ENCODE results near the gene SNRPE. TPM values are rescaled to one million over a fixed set of nuclear protein-coding genes. Genes with fewer than 3 reads are reported as not detected.
A peak's percentile ranks its signal among the peaks of the same experiment; 100 is the strongest.
"Not testable (repeated sequence)": the region's sequence is repeated elsewhere in the genome, so short reads cannot be mapped to it uniquely, and the experiment has no call there.

SNRPE gene
- total RNA-seq (2012; rRNA removed), result 81.9 and 84.2 TPM in 2 replicates

DNA sequence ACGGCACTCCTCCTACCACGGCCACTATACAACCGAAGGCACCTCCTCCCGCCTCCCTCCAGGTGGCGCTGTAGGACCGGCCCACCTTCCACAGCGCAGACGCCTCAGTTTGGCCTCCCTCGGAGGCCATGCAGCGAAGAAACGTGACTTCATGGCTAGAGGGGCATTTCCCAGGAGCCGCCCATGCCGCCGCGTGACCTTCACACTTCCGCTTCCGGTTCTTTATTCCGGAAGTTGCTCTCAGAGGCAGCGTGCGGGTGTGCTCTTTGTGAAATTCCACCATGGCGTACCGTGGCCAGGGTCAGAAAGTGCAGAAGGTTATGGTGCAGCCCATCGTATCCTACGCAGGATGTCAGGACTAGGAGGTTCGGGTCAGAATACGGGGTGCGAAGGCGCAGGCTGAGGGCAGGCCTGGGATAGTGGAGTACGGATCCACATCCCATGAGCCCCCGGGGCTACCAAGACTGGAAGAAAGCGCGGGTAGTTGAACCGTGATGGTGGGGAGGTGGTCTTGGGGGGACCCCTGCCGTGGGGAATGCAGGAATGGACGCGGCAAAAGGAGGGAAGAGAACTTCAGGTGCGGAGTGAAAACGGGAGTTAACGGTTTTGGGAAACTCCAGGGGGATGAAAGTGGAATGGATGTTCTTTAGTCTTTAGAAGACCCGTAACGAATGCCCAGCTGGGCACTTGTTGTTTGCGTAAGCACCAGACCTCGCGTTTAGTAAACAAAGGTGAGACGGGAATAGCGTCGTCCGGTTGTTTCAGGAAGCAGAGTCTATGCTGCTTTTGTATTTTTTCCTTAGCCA lies at the start of gene SNRPE:
Gene SNRPE (plus strand): TSS at position 221 of the 806 bp plus-strand sequence. CDS start 61 bp downstream, at position 282.
- Histone ChIP-seq H3K4me3 (ENCODE audit: low read length) (peak within 1 kb of the TSS; percentile 87), H3K9ac (ENCODE audit: low read depth, low read length) (peak within 1 kb of the TSS; percentile 95), H3K36me3 (ENCODE audit: insufficient read depth, low read length) (peaks cover 28% of the 10 kb centered on the region), H3K9me3 (replicated peaks; ENCODE audit: low read length) (no peaks in the 10 kb centered on the region), H3K27me3 (ENCODE audit: control insufficient read depth, insufficient read depth, low read length) (no peaks in the 10 kb centered on the region), H3K4me2 (ENCODE audit: low read length) (peak within 1 kb of the TSS; percentile 83), H3K4me1 (ENCODE audit: control insufficient read depth, insufficient read depth, low read length) (peaks cover 26% of the 10 kb centered on the region)

DNA sequence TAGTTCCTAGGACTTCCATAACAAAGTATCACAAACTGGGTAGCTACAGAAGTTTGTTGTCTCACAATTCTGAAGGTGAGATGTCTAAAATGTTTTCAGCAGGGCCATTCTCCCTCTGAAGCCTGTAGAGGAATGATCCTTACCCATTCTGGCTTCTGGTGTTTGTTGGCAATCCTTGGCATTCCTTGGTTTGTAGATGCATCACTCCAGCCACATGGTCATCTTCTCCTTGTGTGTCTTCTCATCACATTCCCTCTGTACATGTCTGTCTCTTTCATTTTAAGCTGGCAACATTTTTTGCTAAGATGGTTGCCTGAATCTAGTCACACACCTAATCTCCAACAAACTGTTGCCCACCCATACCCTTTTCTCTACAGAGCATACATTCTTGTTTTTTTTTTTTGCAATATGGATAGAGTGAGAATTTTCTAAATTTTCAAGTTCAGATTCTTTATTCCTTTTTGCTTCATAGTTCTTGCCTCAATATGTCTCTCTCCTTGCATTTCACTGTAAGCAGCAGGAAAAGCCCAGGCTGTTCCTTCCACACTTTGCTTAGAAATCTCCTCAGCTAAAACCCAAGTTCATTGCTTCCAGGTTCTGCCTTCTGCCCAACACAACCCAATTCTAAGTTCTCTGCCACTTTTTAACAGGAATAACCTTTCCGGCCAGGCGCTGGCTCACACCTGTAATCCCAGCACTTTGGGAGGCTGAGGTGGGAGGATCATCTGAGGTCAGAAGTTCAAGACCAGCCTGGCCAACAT lies 47.6 kb upstream of the SNRPE start:
- Histone ChIP-seq H3K9me3 (replicated peaks; ENCODE audit: low read length) (no peaks in the 10 kb centered on the region), H3K4me1 (ENCODE audit: control insufficient read depth, insufficient read depth, low read length) (peaks cover 7% of the 10 kb centered on the region), H3K27me3 (ENCODE audit: control insufficient read depth, insufficient read depth, low read length) (no peaks in the 10 kb centered on the region), H3K4me2 (ENCODE audit: low read length) (no peak overlapping the region), H3K4me3 (ENCODE audit: low read length) (no peak overlapping the region), H3K9ac (ENCODE audit: low read depth, low read length) (no peak overlapping the region), H3K36me3 (ENCODE audit: insufficient read depth, low read length) (peaks cover 59% of the 10 kb centered on the region)

DNA sequence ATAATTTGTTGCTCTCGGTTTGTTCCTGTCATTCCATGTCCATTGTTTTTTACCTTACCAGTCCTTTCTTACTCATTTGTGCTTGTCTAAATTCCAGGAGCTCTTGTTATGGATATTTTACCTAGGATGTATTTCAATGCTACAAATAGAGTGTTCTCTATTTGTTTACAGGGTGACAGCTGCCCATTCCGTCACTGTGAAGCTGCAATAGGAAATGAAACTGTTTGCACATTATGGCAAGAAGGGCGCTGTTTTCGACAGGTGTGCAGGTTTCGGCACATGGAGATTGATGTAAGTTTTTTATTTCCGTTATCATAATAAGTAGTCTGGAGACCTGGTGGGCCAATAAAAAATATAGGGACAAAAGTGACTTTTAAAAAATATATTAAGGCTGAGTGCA lies 43.0 kb upstream of the SNRPE start:
- no peaks in the 10 kb centered on the region for H3K9me3 ChIP-seq (replicated peaks; ENCODE audit: low read length)
- H3K9ac ChIP-seq (ENCODE audit: low read depth, low read length), result no peak overlapping the region
- H3K4me3 ChIP-seq (ENCODE audit: low read length), result no peak overlapping the region
- no peak overlapping the region for H3K4me2 ChIP-seq (ENCODE audit: low read length)
- peaks cover 74% of the 10 kb centered on the region for H3K36me3 ChIP-seq (ENCODE audit: insufficient read depth, low read length)
- H3K4me1 ChIP-seq (ENCODE audit: control insufficient read depth, insufficient read depth, low read length), result no peaks in the 10 kb centered on the region
- H3K27me3 ChIP-seq (ENCODE audit: control insufficient read depth, insufficient read depth, low read length), result no peaks in the 10 kb centered on the region

DNA sequence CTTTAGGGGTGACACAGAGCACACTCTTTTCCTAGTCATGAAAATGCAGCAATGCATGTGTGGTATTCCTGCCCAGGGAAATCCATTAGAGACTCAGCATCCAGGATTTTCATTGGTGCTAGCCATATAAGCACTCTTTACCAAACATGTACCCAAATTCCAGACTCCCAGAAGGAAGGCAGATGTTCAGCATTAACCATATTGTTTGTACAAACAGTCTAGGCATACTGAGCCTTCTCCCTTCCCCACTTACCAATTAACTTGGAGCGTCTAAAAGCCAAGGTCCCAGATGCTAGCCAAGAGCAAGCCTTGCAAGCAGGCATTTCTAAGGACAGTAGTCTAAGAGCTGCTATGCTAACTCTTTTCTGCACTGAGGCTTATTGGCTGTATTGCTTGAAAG lies 38.1 kb upstream of the SNRPE start:
- Histone ChIP-seq H3K4me1 (ENCODE audit: control insufficient read depth, insufficient read depth, low read length) (peaks cover 6% of the 10 kb centered on the region), H3K4me3 (ENCODE audit: low read length) (no peak overlapping the region), H3K9ac (ENCODE audit: low read depth, low read length) (no peak overlapping the region), H3K36me3 (ENCODE audit: insufficient read depth, low read length) (peaks cover 69% of the 10 kb centered on the region), H3K9me3 (replicated peaks; ENCODE audit: low read length) (no peaks in the 10 kb centered on the region), H3K27me3 (ENCODE audit: control insufficient read depth, insufficient read depth, low read length) (no peaks in the 10 kb centered on the region), H3K4me2 (ENCODE audit: low read length) (no peak overlapping the region)

DNA sequence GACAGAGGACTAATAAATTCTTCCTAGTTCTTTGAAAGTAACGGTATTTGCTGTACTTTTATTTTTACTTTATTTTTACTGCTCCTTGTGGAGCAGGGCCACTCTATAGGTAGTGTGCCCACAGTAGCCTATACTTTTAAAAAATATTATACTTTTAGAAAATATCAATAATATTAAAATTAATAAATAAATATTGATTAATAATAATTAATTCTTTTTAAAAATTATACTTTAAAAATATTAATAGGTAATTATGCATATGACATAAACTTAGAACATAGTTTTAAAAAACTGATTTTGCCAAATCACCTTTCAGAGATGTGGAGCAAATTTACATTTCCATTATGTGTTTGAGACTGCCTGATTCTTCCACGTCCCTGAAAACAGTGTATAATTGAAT lies 35.2 kb upstream of the SNRPE start:
- H3K9me3 ChIP-seq (replicated peaks; ENCODE audit: low read length), result no peaks in the 10 kb centered on the region
- H3K4me1 ChIP-seq (ENCODE audit: control insufficient read depth, insufficient read depth, low read length), result peaks cover 15% of the 10 kb centered on the region
- H3K4me2 ChIP-seq (ENCODE audit: low read length), result no peak overlapping the region
- H3K36me3 ChIP-seq (ENCODE audit: insufficient read depth, low read length), result peaks cover 74% of the 10 kb centered on the region
- no peak overlapping the region for H3K4me3 ChIP-seq (ENCODE audit: low read length)
- no peak overlapping the region for H3K9ac ChIP-seq (ENCODE audit: low read depth, low read length)
- H3K27me3 ChIP-seq (ENCODE audit: control insufficient read depth, insufficient read depth, low read length), result no peaks in the 10 kb centered on the region

DNA sequence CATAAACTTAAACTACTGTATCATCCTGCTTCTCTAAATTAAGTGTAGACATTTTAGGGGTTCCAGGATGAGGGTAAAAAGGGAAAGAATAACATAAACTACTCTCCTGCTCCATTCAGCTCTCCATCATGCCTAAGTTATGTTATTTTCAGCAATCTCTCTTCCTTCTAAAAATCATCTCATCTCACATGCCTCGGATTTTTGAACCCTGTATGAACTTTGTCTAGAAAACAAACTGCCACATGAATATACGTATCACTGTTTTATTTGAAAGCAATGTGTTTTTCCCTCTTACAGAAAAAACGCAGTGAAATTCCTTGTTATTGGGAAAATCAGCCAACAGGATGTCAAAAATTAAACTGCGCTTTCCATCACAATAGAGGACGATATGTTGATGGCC lies 33.4 kb upstream of the SNRPE start:
- Histone ChIP-seq H3K27me3 (ENCODE audit: control insufficient read depth, insufficient read depth, low read length) (no peaks in the 10 kb centered on the region), H3K9me3 (replicated peaks; ENCODE audit: low read length) (no peaks in the 10 kb centered on the region), H3K36me3 (ENCODE audit: insufficient read depth, low read length) (peaks cover 76% of the 10 kb centered on the region), H3K4me3 (ENCODE audit: low read length) (no peak overlapping the region), H3K4me2 (ENCODE audit: low read length) (no peak overlapping the region), H3K9ac (ENCODE audit: low read depth, low read length) (no peak overlapping the region), H3K4me1 (ENCODE audit: control insufficient read depth, insufficient read depth, low read length) (peaks cover 15% of the 10 kb centered on the region)

DNA sequence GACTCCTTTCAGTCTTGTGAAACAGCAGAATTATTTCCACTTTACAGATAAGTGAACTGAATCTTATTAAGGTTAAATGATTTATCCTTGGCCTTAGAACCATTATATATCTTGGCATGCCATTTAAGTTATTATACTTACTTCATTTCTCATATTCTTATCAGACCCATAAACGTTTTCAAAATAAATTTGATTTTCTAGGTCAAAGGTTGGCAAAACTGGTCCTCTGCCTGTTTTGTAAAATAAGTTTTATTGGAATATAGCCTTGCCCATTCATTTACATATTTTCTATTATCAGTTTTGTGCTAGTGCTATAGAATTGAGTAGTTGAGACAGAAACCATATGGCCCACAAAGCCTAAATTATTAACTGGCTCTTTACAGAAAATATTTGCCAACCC lies 32.9 kb upstream of the SNRPE start:
- no peaks in the 10 kb centered on the region for H3K9me3 ChIP-seq (replicated peaks; ENCODE audit: low read length)
- no peak overlapping the region for H3K9ac ChIP-seq (ENCODE audit: low read depth, low read length)
- peaks cover 15% of the 10 kb centered on the region for H3K4me1 ChIP-seq (ENCODE audit: control insufficient read depth, insufficient read depth, low read length)
- H3K4me3 ChIP-seq (ENCODE audit: low read length), result no peak overlapping the region
- peaks cover 72% of the 10 kb centered on the region for H3K36me3 ChIP-seq (ENCODE audit: insufficient read depth, low read length)
- H3K4me2 ChIP-seq (ENCODE audit: low read length), result no peak overlapping the region
- no peaks in the 10 kb centered on the region for H3K27me3 ChIP-seq (ENCODE audit: control insufficient read depth, insufficient read depth, low read length)

DNA sequence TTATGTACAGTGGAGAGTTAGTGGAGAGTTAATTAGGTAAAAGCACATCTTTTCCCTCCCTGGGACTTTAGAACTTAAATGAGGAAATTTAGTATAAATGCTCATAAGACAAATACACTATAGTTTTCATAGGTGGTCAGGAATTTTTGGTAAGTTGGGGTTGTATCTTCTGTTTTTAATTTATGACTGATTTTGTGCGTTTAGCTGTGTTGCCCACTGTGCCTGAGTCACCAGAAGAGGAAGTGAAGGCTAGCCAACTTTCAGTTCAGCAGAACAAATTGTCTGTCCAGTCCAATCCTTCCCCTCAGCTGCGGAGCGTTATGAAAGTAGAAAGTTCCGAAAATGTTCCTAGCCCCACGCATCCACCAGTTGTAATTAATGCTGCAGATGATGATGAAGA lies 32.2 kb upstream of the SNRPE start:
- not testable (repeated sequence) for H3K4me3 ChIP-seq (ENCODE audit: low read length); H3K9me3 ChIP-seq (replicated peaks; ENCODE audit: low read length); H3K9ac ChIP-seq (ENCODE audit: low read depth, low read length); H3K27me3 ChIP-seq (ENCODE audit: control insufficient read depth, insufficient read depth, low read length)
- Histone ChIP-seq H3K4me1 (ENCODE audit: control insufficient read depth, insufficient read depth, low read length) (peaks cover 15% of the 10 kb centered on the region), H3K4me2 (ENCODE audit: low read length) (peak overlapping the region; percentile 50), H3K36me3 (ENCODE audit: insufficient read depth, low read length) (peaks cover 75% of the 10 kb centered on the region)

DNA sequence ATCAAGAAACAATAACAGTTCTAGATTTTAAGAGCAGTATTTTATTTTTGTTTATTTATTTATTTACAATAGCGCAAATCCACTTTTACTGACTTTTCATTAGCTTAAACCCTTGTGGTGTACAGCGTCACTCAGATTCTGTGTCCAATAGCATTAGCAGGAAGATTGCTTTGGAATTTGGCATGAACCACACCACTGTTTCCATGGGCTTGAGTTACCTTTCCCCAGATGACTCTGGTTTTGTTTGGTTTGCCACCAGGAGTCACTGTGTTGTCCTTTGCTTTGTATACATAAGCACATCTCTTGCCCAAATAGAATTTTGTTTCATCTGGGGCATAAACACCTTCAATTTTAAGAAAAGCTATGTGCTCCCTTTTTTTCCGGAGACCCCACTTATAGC lies 25.9 kb upstream of the SNRPE start:
- Histone ChIP-seq H3K9me3 (replicated peaks; ENCODE audit: low read length) (no peaks in the 10 kb centered on the region), H3K9ac (ENCODE audit: low read depth, low read length) (no peak overlapping the region), H3K36me3 (ENCODE audit: insufficient read depth, low read length) (peaks cover 82% of the 10 kb centered on the region), H3K4me1 (ENCODE audit: control insufficient read depth, insufficient read depth, low read length) (no peaks in the 10 kb centered on the region), H3K4me3 (ENCODE audit: low read length) (no peak overlapping the region), H3K27me3 (ENCODE audit: control insufficient read depth, insufficient read depth, low read length) (no peaks in the 10 kb centered on the region), H3K4me2 (ENCODE audit: low read length) (no peak overlapping the region)

DNA sequence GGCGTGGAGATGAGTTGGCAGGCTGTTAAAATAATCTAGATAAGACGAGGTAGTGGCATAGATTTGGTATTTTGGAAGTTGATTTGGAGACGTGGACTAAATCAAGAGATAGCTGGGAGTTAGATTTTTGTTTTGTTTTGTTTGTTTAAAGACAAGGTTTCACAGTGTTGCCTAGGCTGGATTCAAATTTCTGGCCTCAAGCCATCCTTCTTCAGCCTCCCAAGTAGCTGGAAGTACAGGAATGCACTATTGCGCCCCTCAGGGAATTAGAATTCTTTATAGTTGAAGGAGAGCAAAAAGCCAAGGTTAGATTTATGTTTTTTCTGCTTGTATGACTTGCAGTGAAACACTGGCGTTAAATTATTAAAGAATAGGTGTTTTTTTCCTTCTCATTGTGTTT lies 22.3 kb upstream of the SNRPE start:
- Histone ChIP-seq H3K27me3 (ENCODE audit: control insufficient read depth, insufficient read depth, low read length) (no peaks in the 10 kb centered on the region), H3K9me3 (replicated peaks; ENCODE audit: low read length) (no peaks in the 10 kb centered on the region), H3K36me3 (ENCODE audit: insufficient read depth, low read length) (peaks cover 64% of the 10 kb centered on the region), H3K9ac (ENCODE audit: low read depth, low read length) (no peak overlapping the region), H3K4me2 (ENCODE audit: low read length) (no peak overlapping the region), H3K4me1 (ENCODE audit: control insufficient read depth, insufficient read depth, low read length) (no peaks in the 10 kb centered on the region), H3K4me3 (ENCODE audit: low read length) (no peak overlapping the region)

DNA sequence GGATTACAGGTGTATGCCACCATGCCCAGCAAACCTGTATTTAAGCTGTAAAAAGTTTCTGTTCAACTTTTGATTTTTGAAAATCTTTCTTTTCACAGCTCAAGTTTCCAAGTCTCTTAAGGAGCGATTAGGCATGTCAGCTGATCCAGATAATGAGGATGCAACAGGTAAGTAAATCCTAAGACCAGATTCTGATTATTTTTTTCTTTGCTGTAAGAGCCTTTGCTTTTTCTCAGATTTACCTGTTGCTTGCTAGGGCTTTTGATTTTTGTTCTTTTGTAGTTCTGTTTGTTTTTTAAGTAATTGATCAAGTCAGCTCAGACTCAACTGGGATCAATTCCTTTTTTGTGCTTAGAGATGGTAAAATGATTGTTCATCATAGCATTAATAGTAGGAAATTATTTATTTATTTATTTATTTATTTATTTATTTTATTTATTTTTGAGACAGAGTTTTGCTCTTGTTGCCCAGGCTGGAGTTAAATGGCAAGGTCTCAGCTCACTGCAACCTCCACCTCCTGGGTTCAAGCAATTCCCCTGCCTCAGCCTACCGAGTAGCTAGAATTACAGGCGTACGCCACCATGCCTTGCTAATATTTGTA lies 21.1 kb upstream of the SNRPE start:
- H3K36me3 ChIP-seq (ENCODE audit: insufficient read depth, low read length), result peaks cover 61% of the 10 kb centered on the region
- H3K4me1 ChIP-seq (ENCODE audit: control insufficient read depth, insufficient read depth, low read length), result no peaks in the 10 kb centered on the region
- no peak overlapping the region for H3K4me2 ChIP-seq (ENCODE audit: low read length)
- no peak overlapping the region for H3K4me3 ChIP-seq (ENCODE audit: low read length)
- H3K9me3 ChIP-seq (replicated peaks; ENCODE audit: low read length), result no peaks in the 10 kb centered on the region
- H3K27me3 ChIP-seq (ENCODE audit: control insufficient read depth, insufficient read depth, low read length), result no peaks in the 10 kb centered on the region
- H3K9ac ChIP-seq (ENCODE audit: low read depth, low read length), result no peak overlapping the region

All from skeletal muscle satellite cell (primary cell).